ENCODE measurements around the gene PDZRN4. TPM values are rescaled to one million over a fixed set of nuclear protein-coding genes. Genes with fewer than 3 reads are reported as not detected.

PDZRN4 gene
- total RNA-seq, 1 experiment from 2014 or later, result not detected

- Histone ChIP-seq H3K9me3 (no peaks in the 10 kb centered on the region), H3K4me1 (no peaks in the 10 kb centered on the region), H3K4me3 (ENCODE audit: low read depth, low read length) (no peak overlapping the region), H3K27me3 (replicated peaks; ENCODE audit: control insufficient read depth, insufficient read depth, low read length) (no peaks in the 10 kb centered on the region), H3K36me3 (ENCODE audit: control insufficient read depth, insufficient read depth, low read length) (no peaks in the 10 kb centered on the region)
- intact Hi-C loops (cut with micrococcal nuclease; ENCODE audit: unreplicated experiment), result no loop called here
- TF ChIP-seq CTCF (IDR thresholded peaks at IDR 0.05; ENCODE audit: insufficient read depth in 1 of 2, low read depth in 1 of 2, low read length in 1 of 2, severe bottlenecking in 1 of 2, unreplicated experiment in 1 of 2), result no peak
- DNase-seq, result no peak
- no peaks in the 10 kb centered on the region for H3K36me3 Mint-ChIP-seq (ENCODE audit: insufficient read depth, unreplicated experiment)
- peaks cover 13% of the 10 kb centered on the region for H3K27me3 Mint-ChIP-seq (ENCODE audit: insufficient read depth, unreplicated experiment)
- no peak overlapping the region for H3K27ac Mint-ChIP-seq (ENCODE audit: unreplicated experiment)
- H3K9me3 Mint-ChIP-seq (ENCODE audit: unreplicated experiment), result no peaks in the 10 kb centered on the region
- H3K4me1 Mint-ChIP-seq (ENCODE audit: low read depth, unreplicated experiment), result no peaks in the 10 kb centered on the region
- H3K4me3 Mint-ChIP-seq (ENCODE audit: unreplicated experiment), result no peak overlapping the region
- ChIA-PET CTCF (no interaction called here), POLR2A (no interaction called here)
- no TSS peak for BruUV-seq (replicated peaks)
These were observed 321.3 kb downstream of the PDZRN4 start for GRCh38 chr12:41509271-41510055.

- H3K9me3 Mint-ChIP-seq (ENCODE audit: unreplicated experiment), result no peaks in the 10 kb centered on the region
- ChIA-PET CTCF (no interaction called here), POLR2A (no interaction called here)
- H3K36me3 ChIP-seq (ENCODE audit: control insufficient read depth, insufficient read depth, low read length), result no peaks in the 10 kb centered on the region
- H3K4me3 ChIP-seq (ENCODE audit: low read depth, low read length), result no peak overlapping the region
- DNase-seq, result no peak
- BruUV-seq (replicated peaks), result no TSS peak
- no peaks in the 10 kb centered on the region for H3K36me3 Mint-ChIP-seq (ENCODE audit: insufficient read depth, unreplicated experiment)
- intact Hi-C loops (cut with micrococcal nuclease; ENCODE audit: unreplicated experiment), result no loop called here
- no peaks in the 10 kb centered on the region for H3K4me1 Mint-ChIP-seq (ENCODE audit: low read depth, unreplicated experiment)
- no peak overlapping the region for H3K27ac Mint-ChIP-seq (ENCODE audit: unreplicated experiment)
- no peaks in the 10 kb centered on the region for H3K4me1 ChIP-seq
- H3K27me3 ChIP-seq (replicated peaks; ENCODE audit: control insufficient read depth, insufficient read depth, low read length), result no peaks in the 10 kb centered on the region
- no peak overlapping the region for H3K4me3 Mint-ChIP-seq (ENCODE audit: unreplicated experiment)
- TF ChIP-seq CTCF (IDR thresholded peaks at IDR 0.05; ENCODE audit: insufficient read depth in 1 of 2, low read depth in 1 of 2, low read length in 1 of 2, severe bottlenecking in 1 of 2, unreplicated experiment in 1 of 2), result no peak
- peaks cover 8% of the 10 kb centered on the region for H3K27me3 Mint-ChIP-seq (ENCODE audit: insufficient read depth, unreplicated experiment)
- H3K9me3 ChIP-seq, result no peaks in the 10 kb centered on the region
These were observed 322.4 kb downstream of the PDZRN4 start for GRCh38 chr12:41510470-41510869.

- Mint-ChIP-seq H3K4me1 (ENCODE audit: low read depth, unreplicated experiment) (no peaks in the 10 kb centered on the region), H3K27ac (ENCODE audit: unreplicated experiment) (no peak overlapping the region), H3K9me3 (ENCODE audit: unreplicated experiment) (no peaks in the 10 kb centered on the region), H3K36me3 (ENCODE audit: insufficient read depth, unreplicated experiment) (no peaks in the 10 kb centered on the region), H3K27me3 (ENCODE audit: insufficient read depth, unreplicated experiment) (peaks cover 14% of the 10 kb centered on the region), H3K4me3 (ENCODE audit: unreplicated experiment) (no peak overlapping the region)
- TF ChIP-seq CTCF (IDR thresholded peaks at IDR 0.05; ENCODE audit: insufficient read depth in 1 of 2, low read depth in 1 of 2, low read length in 1 of 2, severe bottlenecking in 1 of 2, unreplicated experiment in 1 of 2), result no peak
- Histone ChIP-seq H3K36me3 (ENCODE audit: control insufficient read depth, insufficient read depth, low read length) (no peaks in the 10 kb centered on the region), H3K9me3 (no peaks in the 10 kb centered on the region), H3K27me3 (replicated peaks; ENCODE audit: control insufficient read depth, insufficient read depth, low read length) (no peaks in the 10 kb centered on the region), H3K4me1 (no peaks in the 10 kb centered on the region), H3K4me3 (ENCODE audit: low read depth, low read length) (no peak overlapping the region)
- BruUV-seq (replicated peaks), result no TSS peak
- intact Hi-C loops (cut with micrococcal nuclease; ENCODE audit: unreplicated experiment), result no loop called here
- ChIA-PET CTCF (no interaction called here), POLR2A (no interaction called here)
- DNase-seq, result no peak
These were observed 323.1 kb downstream of the PDZRN4 start for GRCh38 chr12:41511247-41511646.

Data from Caco-2 (cell line).